Astrocyte of the cerebellum (primary cell): ENCODE data around the gene OR2M4.

Experiments used
- DNase-seq: peaks from one replicate; pipeline ENCODE4 v3.0.0-alpha.2; 2011; ENCODE audit warnings: low read depth
- H3K4me3 ChIP-seq: 2 replicates; pipeline ENCODE4 v1.5.1; 2011; ENCODE audit warnings: mild to moderate bottlenecking, low read depth, low read length, moderate library complexity
- CTCF ChIP-seq: IDR thresholded peaks from 2 replicates; pipeline ENCODE4 v1.5.1; 2012; ENCODE audit warnings: low read length, low read depth, moderate library complexity, mild to moderate bottlenecking; ENCODE audit errors: missing control alignments
- in situ Hi-C: cut with HindIII; loops from 2 replicates; pipeline ENCODE4 v1.10.0; 2017; ENCODE audit warnings: low sequenced_read_pairs

Gene OR2M4

GRCh38 chr1:248231117-248231516, at the start of gene OR2M4:
TSS of gene OR2M4 (plus strand) at chr1:248231417. CDS start at chr1:248238929, 7,512 bp downstream.
- in situ Hi-C loops = loop anchor here (5.0 kb wide), 1 partner anchor 56 kb away; no protein-coding TSS in a partner anchor
- H3K4me3 ChIP-seq = no peak within 1 kb of the TSS
- no peak for TF ChIP-seq CTCF
- DNase-seq = no peak

GRCh38 chr1:248183996-248184395, 47.2 kb upstream of the OR2M4 start:
- no peak for TF ChIP-seq CTCF
- no peak for DNase-seq
- in situ Hi-C loops = no loop called here
- H3K4me3 ChIP-seq = no peak overlapping the region

GRCh38 chr1:248187363-248187762, 43.9 kb upstream of the OR2M4 start:
- TF ChIP-seq CTCF = no peak
- DNase-seq = no peak

GRCh38 chr1:248189026-248189425, 42.2 kb upstream of the OR2M4 start:
- TF ChIP-seq CTCF = no peak
- no peak overlapping the region for H3K4me3 ChIP-seq
- in situ Hi-C loops = no loop called here
- no peak for DNase-seq

More at GRCh38 chr1:248187363-248187762, 43.9 kb upstream of the OR2M4 start:
- H3K4me3 ChIP-seq = no peak overlapping the region
- in situ Hi-C loops = no loop called here

- in situ Hi-C loops = no loop called here
- no peak for TF ChIP-seq CTCF
- no peak overlapping the region for H3K4me3 ChIP-seq
- DNase-seq = no peak
Observed at GRCh38 chr1:248194117-248194516, 37.1 kb upstream of the OR2M4 start.

GRCh38 chr1:248196965-248197364, 34.3 kb upstream of the OR2M4 start, which contains the start of gene OR2M3:
TSS of gene OR2M3 (plus strand) at chr1:248197265. CDS start at chr1:248203068, 5,803 bp downstream.
- DNase-seq = no peak
- TF ChIP-seq CTCF = no peak
- H3K4me3 ChIP-seq = no peak within 1 kb of the TSS
- in situ Hi-C loops = no loop called here

- in situ Hi-C loops = no loop called here
- DNase-seq = no peak
- no peak overlapping the region for H3K4me3 ChIP-seq
- no peak for TF ChIP-seq CTCF
Observed at GRCh38 chr1:248215880-248216279, 15.3 kb upstream of the OR2M4 start.
